Skin of body (tissue), 2 donors: Measurements from ENCODE around the gene GREB1L. TPM values are rescaled to one million over a fixed set of nuclear protein-coding genes. Genes with fewer than 3 reads are reported as not detected.

Source experiments
- DNase-seq: peaks from one replicate; lab custom pipeline; 2025; lab: John Stamatoyannopoulos, UW
- total RNA-seq: library from RNA; depleted of rRNA; stranded (reverse); fragments of >200 nt; gene quantifications from one replicate; pipeline ENCODE4 v1.2.3, GENCODE V29; 2014

GREB1L gene
- total RNA-seq, 1 donor from 2014 or later = 4.2 TPM

GRCh38 chr18:21483051-21483450 is 241.0 kb downstream of the GREB1L start:
- DNase-seq = no peak

DNA sequence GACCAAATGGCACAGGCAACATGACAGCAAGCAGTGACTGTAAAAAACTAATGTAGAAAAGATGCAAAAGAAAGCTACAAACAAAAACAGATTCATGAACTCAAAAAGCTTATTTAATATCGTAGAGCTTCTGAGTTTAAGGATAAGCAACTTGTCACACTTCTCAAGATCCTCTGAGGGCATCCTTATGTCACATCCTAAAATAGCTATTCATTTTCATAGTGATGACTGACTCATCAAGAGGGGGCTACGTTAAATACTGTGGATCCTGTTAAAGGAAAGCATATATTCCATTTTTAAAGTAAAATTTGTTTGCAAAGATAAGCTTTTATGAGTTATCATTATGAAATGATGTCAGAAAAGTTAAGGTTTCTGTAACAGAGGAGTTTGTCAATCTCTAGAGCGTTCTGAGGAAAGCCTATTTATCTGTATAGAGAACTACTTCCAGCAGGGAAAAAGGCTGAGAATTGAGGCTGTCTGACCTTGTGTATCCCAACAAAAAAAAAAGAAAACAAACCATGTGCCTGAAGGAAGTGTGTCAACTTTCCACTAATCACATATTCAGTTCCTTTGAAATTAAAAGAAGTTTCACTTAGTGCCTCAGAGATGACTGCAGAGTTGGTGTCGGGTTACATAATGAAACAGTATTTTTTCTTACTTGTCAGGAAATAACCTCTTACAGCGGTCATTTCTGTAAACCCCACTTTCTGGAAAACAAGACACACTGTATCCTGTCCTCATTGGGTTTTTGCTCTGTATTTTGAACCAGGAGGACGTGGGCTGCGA is 243.0 kb downstream of the GREB1L start:
- no peak for DNase-seq

- no peak for DNase-seq
Measured at GRCh38 chr18:21486905-21487437, 244.9 kb downstream of the GREB1L start.

GRCh38 chr18:21489119-21489750 is 247.2 kb downstream of the GREB1L start:
- DNase-seq = no peak

GRCh38 chr18:21489919-21490495 is 248.0 kb downstream of the GREB1L start:
- DNase-seq = no peak

DNA sequence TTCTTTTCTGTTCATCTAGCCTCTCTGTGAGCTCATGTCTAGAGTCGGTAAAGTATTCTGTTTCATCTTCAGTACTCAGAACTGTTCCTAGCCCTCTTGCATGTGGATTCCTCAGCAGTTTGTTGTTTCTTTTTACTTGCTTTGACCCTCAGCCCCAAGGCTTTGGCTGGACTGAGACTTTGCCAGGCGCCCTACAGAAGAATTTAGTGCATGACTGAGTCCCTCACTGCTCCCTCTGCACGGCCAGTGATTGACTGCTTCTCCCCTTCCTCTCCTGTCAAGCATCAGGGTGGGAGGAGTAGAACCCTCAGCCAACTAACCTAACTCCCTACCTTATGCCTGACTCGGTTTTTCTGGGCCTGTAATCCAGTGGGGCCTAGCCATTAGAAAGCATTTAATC is 248.7 kb downstream of the GREB1L start:
- no peak for DNase-seq

DNA sequence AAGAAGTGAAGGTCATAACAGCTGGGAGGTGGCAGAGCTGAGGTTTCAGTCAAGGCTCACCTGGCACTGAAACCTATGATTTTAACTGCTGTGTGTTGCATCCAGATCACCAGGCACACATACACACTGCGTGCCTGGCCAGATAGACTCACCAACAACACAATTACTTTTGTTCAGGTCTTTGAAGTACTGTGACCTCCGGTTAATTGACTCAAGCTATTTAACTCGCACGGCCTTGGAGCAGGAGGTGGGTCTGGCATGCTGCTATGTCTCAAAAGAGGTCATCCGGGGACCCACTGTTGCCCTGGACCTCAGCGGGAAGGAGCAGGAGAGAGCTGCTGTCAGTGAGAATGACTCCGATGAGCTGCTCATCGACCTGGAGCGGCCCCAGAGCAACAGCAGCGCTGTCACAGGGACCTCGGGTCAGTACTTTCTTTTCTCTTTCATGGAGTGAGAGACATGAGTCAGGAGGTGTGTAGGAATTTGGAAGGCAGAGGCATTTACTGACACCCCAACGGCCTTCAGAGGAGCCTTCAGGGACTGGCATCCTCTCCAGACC is 254.3 kb downstream of the GREB1L start:
- no peak for DNase-seq

- no peak for DNase-seq
Measured at GRCh38 chr18:21499997-21500396, 258.0 kb downstream of the GREB1L start.

DNA sequence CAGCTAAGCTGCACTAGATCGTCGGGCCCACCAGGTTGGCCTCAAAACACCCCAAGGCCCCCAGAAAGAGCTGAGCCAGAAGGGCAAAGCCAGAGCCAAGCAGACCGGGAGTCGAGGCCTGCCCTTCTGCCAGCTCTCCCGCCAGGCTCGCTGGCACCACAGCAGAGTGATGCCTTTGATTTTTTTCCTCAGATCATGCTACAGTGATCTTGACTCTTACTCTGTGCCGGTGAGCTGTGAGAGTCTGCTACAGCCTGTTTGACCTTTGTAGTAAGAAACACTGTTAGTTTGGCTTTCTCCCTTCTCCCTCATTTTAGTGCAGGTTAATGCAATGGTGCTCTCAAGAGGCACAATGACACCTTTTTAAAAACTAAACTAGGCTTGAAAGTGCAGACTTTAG is 260.6 kb downstream of the GREB1L start:
- DNase-seq = no peak

GRCh38 chr18:21507913-21508701 is 266.1 kb downstream of the GREB1L start:
- no peak for DNase-seq

- no peak for DNase-seq
Measured at GRCh38 chr18:21509062-21509461, 267.0 kb downstream of the GREB1L start.

DNA sequence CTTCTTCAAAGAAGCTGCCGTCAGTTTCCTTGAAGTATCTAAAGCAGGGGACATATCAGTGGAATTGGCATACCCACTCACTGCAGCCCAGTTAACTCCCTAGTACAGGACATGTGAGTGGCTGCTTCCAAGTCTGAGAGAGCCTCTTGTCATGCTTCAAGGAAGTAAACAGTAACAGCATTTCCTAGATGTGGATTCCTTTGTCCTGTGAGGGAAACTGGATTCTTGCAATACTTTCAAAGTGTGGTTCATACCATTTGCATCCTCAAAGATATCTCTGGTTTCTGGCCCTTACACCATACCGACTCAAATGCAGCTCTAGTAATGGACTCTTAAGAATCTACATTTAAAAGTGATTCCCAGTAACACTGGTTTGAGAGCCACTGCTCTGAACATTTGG is 271.3 kb downstream of the GREB1L start:
- no peak for DNase-seq

GRCh38 chr18:21513741-21514140 is 271.7 kb downstream of the GREB1L start:
- DNase-seq = no peak

DNA sequence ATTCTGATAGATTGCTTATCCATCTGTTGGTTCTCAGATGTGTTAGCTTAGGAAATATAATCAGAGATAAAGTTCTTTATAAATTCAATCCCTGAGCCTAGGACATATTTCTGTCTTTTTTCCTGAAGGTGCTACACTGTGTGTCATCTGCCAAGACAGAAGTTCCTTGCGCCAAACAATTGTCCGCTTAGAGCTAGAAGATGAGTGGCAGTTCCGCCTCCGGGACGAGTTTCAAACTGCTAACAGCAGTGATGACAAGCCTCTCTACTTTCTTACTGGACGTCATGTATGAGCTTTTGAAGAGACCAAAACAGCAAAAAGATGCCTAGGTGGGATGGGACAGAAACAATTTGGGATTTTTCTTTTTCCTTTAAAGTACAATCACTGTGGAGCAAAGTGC is 280.5 kb downstream of the GREB1L start:
- DNase-seq = no peak

GRCh38 chr18:21525916-21526315 is 283.9 kb downstream of the GREB1L start:
- DNase-seq = no peak

DNA sequence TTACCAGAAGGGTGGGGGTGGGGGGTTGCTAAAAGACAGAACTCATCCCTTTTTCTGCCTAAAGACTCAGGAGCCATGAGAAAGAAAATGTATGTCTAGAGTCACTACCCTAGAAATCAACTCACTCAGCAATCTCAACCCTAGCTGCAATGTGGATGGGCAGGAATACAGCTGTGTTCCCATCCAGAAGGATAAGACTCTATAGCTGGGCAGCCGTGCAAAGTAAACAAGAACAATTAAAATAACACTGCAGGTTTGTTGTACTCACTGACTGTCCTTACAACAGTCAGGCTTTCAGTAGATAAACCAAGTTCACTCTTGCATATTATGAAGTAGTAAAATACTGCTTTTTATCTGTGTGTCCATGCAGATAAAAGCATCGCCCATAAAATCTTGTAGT is 284.4 kb downstream of the GREB1L start:
- DNase-seq = no peak

DNA sequence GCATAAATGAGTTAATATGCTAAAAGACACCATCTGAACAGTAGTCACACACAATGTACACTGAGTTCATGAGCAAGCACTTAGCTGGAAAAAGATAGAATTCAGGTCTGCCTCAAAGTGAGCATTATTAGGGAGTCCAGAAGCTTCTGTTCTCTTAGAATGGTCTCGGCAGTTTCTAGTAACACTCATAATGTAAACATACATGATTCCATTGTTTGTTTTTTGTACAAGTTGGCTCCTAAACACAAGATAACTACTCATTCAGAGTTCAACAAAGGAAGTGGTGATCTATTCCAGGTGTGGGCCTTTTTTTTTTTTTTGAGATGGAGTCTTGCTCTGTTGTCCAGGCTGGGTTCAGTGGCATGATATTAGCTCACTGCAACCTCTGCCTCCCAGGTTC is 292.3 kb downstream of the GREB1L start:
- no peak for DNase-seq

- DNase-seq = no peak
Measured at GRCh38 chr18:21538230-21538629, 296.2 kb downstream of the GREB1L start.

DNA sequence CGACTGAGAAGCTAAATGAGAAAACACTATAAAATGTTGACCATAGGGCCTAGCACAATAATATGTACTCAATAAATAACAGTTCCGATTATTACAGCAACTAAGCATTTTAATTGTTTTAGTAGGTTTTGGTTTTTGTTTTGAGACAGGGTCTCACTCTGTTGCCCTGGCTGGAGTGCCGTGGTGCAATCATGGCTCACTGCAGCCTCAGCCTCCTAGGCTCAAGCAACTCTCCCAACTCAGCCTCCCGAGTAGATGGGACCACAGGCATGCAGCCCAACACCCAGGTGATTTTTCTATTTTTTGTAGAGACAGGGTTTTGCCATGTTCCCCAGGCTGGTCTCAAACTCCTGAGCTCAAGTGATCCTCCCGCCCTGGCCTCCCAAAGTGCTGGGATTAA is 304.4 kb downstream of the GREB1L start:
- no peak for DNase-seq

- DNase-seq = no peak
Measured at GRCh38 chr18:21548647-21549046, 306.6 kb downstream of the GREB1L start.

GRCh38 chr18:21550510-21550970 is 308.5 kb downstream of the GREB1L start:
- no peak for DNase-seq
